ENCODE measurements around the gene SIRPA.

SIRPA gene

DNA sequence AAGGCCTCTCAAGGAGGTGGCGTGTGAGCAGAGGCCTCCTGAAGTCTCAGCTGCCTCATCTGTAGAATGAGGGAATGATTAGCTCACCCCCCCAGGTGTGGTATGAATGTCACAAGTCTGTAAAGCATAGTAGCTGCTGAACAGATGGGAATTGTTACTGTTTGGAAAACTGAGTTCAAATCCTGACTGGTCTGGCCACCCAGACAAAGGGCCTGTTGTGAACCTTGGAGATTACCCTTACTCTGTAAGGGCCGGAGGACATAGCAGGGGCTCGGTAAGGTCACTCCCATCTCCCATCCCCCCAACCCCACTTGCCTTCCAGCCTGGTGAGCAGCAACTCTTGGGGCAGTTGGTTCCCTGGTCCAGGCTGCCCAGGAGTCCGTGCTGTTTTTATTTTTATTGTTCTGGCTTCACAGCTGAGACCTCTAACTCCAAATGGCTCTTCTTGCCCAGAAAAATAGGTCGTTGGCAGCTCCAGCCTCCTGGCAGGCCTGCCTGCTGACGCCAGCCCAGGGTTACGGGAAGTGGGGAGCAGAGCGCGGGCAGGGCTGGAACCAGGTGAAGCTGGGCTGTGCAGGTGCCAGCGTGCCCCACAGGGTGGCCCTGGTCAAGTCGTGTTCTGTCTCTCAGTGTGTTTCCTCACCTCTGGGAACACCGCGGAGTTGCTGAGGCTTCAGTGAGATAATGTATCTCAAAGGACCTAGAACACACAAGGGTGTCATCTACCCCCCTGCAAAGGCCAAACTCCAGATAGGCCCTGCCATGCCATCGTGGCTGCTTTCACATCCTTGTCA is 4.5 kb upstream of the SIRPA start:
- no peak for DNase-seq

DNA sequence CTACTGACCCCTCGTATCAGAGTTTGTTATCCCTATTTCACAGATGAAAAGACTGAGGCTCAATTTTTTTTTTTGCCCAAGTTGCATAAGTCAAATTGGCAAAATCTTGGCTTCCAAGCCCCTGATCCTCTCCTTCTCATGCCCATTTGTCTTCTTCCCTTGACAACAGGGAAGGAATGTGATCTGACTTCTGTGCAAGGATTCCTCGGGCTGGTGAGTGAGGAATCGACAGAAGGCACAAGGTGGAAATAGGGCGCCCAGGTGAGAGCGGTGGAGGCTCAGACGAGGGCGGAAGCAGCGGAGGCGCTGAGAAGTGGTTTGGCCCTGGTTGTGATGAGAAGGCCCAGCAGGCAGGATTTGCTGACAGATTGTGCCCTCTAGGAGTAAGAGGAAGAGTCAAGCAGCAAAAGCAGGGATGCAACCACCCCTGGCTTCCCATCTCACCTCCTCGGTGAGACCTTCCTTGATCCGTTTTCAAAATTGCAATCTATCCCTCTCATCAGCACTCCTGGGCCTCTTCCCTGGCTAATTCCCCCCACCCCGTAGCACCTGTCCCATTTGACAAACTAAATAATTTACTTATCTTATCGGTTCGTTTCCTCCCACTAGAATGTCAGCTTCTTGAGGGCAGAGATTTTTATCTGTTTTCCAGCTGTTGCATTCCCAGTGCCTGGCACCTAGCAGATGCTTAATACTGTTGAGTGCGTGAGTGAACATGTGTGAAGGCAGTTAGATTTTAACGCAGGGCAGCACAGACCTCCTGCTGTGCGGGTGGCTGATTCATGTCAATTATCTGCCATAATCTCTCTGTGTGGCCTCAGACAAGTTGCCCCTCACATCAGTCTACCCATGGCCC is 3.7 kb upstream of the SIRPA start:
- DNase-seq: peak; percentile 19

DNA sequence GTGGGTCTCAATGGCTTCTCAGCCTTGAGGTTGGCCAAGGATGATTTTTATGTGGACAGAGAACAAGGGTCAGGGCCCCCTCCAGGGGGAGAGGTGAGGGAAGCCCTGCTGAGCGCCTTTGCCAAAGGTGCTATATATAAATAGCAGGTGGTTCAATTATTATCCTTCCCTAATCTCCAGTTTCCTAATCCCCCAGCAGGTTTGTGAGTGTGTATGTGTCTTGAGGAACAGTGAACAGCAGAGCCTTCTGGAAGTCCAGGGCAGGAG is 3.2 kb upstream of the SIRPA start:
- DNase-seq: no peak

DNA sequence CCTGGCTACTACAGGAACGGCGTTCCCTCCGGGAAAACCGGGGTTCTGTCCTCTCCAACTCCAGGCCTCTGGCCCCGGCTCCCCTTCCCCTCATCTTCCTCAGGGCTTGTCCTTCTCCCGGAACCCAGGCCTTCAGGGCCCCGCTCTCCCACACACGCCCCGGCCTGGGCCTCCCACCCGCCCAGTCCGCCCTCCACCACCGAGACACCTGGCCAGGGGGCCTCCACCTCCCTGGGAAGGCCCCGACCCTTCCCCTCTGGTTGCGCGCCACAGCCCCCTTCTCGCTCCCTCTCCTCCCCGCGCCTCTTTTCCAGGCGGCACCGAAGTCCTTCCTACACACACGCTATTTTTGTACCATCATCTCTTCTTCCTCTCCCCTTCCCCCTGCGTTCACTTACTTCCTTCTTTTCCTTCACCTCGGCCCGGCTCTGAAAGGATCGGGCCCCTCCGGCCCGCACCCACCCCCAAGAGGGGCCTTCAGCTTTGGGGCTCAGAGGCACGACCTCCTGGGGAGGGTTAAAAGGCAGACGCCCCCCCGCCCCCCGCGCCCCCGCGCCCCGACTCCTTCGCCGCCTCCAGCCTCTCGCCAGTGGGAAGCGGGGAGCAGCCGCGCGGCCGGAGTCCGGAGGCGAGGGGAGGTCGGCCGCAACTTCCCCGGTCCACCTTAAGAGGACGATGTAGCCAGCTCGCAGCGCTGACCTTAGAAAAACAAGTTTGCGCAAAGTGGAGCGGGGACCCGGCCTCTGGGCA is 1.3 kb upstream of the SIRPA start:
- DNase-seq: no peak

DNA sequence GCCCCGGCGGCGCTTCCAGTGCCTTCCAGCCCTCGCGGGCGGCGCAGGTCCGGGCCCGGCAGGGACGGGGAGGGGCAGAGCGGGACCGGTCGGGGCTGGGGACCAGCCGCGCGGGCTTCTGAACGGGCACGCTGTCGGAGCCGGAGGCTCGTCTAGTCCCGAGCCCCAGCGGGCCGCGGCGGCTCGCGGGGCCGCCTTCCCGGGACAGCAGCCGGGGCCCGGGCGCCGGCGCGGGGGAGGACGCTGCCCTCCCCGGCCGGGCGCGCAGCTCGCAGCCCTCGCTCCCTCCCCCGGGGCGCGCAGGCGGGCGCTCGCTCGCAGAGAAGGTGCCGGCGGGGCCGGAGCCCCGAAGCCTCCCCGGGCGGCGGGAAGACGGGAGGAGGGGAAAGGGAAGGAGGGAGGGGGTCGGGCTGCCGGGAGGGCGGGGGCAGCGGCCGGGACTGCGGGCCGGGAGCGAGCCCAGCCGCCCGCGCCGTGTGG is 696 bp upstream of the SIRPA start:
- no peak for DNase-seq

DNA sequence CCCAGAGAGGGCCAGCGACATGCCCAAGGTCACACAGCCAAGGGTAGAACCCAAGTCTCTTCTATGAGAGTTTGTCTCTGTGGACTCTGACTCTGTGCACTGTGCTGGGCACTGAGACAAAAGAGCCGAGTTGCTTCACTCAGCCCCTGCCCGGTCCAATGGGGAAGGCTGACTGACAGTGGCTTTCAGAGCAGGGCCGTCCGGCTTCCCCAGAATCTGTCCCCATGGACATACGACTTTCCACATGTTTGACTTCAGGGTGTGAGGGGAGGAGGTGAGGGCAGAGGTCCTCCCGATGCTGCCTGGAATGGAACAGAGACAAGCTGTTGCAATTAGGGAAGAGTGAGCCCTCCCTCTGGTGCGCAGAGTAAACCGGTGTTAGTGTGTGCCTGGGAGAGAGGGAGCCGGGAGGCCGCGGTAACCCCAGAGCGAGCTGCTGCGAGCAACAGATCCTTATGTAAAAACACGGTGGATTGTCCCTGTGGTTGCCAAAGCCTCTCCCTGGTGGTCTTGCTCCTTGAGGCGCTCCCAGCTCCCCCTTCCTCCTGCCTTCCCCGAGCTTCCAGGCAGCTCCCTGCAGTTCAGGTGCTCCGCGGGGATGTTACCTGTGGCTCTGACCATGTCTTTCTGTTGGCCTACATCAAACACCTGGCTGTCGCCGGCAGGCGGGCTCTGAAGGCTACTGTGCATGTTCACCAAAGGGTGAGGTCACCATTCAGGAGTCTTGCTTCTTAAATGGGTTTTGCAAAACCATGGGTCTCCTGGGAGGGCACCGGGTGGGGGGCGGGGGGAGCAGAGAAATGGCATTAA is 672 bp downstream of the SIRPA start:
- no peak for DNase-seq

DNA sequence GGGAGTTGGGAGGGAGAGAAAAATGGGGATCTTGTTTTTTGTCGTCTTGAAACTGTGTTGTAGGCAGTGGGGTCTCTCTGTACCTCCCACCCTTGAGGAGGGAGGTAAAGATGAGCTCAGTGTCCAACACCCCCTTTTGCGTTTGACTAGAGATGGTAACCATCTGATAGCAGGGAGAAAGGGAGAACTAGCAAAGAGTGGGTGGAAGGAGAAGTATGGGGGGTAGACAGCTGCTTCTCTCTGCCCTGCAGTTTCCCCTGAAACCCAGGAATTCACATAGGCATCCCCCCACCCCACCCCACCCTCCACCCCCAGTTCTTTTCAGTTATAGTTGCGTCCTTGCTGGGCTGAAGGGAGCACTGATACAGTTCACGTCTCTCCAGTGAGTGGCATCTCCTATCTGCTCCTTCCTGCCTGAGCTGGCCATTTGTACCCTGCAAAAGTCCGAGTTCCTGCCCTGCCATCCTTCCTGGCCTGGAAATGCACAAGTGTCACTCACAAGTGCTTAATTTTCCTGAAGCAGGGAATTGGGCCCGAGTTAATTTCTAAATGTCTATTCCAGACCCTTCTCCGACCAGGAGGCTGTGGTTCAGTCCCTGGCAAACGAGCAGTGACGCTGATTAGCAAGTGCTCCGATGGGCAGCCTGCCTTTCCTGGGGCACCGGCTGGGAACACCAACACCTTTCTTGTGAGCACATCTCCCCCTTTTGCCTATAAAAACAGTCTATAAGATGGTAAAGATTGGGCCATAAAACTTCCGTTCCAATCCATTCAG is 1.5 kb downstream of the SIRPA start:
- no peak for DNase-seq

DNA sequence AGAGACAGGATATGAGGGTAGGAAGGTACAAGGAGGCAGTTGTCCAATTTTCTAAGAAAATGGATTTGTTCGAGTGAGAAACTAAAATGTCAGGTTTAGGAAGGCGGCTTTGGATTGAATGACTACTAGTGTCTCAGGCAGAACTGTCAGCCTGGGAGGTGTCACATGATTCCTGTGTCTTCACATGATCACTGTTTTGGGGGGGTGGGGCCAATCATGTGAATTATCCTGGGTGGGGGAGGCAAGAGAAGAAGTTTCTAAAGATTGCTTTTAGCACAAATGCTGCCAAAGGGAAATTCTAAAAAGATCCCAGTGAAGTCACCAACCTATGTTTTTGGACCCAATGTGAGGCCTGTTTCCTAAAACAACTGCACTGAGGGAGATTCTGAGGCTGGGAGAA is 2.3 kb downstream of the SIRPA start:
- DNase-seq: no peak

DNA sequence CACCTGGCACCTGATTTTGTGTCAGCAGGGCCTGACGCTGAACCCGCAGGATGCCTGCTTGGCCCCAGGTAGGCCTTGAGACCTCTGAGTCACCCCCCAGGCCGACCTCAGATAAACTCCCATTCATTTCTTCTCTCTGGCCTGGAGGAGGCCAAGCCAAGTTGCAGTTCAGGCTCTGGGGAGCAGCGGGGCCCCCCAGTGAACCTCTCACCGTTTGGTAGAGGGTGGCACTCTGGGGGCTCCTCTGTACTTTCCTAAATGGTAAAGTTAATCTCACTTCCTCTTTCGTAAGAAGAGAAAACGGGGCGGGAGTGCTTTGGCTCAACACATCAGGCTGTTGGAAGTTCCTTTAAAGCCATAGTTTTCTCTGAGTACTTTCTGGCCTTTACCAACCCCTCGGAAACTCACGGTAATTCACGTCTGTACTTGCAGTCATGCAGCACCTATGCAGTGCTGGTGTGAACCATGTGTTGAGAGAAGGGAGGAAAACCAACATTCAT is 2.8 kb downstream of the SIRPA start:
- no peak for DNase-seq

DNA sequence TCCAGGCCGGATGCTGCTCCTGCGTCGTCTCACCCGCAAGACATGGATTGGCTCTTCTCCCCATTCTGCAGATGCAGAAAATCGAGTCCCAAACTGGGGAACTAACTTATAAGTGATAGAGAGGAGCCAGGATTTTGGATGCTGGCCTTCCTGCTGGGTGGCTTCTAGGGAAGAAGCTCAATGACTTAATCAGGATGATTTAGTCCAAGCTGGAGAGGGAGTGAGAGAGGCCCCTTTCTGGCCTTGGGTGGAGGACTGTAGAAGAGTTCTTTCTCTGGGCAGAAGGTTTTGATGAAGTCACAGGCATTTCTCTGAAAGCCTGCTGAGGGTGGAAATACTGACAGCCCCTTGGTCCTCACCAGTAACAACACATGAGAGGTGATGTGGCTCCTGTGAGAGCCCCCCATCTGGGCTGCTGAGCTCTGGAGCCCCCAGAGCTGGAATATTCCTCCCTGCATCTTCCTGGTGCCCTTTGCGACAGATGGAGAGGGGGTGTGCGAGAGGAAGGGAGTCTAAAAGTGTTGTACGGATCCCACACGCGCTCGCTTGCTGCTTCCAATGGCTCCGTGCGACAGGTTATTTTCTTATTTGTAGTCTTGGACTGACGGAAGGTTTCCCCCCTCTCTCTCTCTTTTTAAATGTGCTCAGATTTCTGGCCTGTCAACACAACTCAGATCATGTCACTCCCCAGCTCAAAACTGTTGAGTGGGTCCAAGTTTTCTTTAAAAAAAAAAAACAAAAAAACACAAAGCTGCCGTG is 3.5 kb downstream of the SIRPA start:
- no peak for DNase-seq

DNA sequence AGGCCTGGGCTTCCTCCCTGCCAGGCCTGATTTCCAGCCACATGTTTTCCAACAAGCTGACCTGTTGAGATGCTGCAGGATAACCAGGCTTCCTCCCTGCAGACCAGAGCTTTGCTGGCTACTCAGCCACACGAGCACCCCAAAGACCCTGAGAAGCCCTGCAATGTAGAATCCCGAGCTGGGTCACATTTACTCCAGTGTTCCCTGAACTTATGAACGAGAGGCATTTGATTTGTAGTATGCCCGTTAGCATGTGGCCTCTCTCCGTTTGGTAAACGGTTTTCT is 4.0 kb downstream of the SIRPA start:
- DNase-seq: no peak

DNA sequence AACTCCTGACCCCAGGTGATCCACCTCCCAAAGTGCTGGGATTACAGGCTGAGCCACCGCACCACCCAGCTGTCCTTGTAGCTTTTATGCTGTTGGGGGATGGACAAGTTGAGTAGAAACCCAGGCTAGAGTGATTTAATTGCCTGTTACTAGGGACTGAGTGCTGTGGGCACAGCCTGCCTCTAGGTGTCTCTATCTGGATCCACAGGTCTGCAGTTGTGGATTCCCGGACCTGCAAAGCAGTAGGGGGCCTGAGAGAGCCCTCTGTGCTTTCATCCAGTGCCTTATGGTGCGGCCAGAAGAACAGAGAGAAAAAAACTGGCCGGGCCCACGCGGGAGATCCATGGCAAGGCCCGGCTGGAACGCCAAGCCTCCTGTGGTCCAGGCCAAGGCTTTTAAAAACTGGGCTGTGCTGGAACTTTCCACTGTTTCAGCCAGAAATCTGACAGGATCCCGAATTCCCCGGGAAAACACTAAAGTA is 5.2 kb downstream of the SIRPA start:
- DNase-seq: peak; percentile 92

DNA sequence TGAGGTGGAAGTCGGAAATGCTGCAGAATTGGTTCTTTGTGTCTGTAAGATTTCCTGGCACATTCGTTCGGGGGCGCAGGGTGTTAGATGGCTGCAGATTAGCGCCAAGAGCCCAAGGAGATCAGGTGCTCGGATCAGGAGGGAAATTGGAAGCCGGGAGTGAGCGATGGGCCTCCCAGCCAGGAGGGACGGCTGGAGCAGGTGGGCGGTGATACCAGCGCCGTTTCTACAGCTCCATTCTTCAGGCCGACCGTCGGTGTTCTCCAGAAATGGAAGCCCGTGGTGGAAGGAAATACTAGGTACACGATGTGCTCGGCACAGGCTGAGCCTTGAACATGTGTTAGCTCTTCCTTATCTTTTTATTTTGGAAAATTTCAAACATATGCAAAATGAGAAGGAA is 6.5 kb downstream of the SIRPA start:
- no peak for DNase-seq

DNA sequence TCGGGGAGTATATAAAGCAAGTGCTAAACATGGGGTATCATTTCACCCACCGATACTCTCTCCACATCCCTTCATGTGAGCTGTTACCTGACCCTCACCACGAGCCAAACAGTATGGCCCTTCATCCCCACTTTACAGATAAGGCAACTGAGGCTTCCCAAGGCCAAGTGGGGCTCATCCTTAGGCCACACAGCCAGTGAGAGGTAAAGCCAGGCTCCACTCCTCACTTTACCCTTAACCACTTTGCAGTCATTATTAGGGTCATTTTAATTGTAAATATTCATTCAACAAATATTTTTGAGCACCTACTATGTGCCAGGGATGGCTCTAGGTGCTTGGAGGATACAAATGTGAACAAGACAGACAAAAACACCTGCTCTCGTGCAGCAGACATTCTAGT is 7.0 kb downstream of the SIRPA start:
- DNase-seq: no peak

DNA sequence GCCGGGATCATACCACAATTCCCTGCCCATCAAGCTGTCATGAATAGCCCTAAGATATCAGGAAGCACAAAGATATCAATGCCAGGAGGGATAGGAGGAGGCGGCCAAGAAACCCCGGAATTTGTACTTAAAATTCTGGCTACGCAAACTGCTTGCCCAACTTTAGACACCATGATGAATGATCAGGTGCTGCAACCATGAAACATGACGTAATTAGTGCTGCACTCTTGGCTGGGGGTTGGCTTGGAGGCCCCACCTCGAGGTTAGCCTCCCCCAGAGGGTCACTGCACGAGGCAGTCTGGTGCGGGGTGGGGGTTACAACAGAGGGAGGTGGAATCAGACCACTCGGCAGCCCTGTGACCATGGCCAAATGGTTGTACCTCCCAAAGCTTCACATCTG is 8.9 kb downstream of the SIRPA start:
- DNase-seq: no peak

DNA sequence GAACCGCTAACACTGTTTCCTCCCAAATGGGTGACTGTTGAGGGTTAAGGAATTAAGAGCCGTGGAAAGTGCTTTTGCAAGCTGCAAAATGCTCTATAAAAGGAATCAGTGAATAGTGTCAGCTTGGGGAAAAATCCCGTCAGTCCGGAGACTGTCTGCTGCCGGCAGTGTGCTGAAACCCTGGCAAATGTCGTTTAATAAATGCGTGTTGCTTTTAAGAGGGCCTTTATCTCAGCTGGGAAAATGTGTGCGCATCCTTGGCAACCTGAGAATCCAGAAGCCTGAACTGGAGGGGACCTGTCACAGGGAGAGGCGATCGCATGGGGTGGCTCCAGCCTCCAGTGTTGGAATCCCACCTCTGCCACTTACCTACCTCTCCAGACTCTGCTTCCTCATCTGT is 9.8 kb downstream of the SIRPA start:
- no peak for DNase-seq

DNA sequence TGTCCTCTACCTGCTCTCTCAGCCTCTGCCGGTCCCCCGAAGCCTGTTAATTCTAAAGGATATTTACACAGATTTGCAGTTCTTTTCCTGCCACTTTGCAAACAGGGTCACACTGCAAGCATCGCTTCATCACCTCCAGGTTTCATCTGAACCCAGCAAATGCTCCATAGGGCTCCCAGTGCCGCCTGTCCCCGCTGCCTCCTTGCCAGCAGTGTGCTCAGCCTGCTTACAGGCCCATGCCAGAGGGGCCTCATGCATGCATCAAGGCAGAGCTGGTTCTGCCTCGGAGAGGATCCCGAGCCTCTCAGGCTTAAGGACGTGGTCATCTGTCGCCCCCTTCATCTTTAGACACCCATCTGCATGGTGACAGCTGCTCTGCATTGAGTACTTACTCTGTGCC is 10.5 kb downstream of the SIRPA start:
- DNase-seq: no peak

DNA sequence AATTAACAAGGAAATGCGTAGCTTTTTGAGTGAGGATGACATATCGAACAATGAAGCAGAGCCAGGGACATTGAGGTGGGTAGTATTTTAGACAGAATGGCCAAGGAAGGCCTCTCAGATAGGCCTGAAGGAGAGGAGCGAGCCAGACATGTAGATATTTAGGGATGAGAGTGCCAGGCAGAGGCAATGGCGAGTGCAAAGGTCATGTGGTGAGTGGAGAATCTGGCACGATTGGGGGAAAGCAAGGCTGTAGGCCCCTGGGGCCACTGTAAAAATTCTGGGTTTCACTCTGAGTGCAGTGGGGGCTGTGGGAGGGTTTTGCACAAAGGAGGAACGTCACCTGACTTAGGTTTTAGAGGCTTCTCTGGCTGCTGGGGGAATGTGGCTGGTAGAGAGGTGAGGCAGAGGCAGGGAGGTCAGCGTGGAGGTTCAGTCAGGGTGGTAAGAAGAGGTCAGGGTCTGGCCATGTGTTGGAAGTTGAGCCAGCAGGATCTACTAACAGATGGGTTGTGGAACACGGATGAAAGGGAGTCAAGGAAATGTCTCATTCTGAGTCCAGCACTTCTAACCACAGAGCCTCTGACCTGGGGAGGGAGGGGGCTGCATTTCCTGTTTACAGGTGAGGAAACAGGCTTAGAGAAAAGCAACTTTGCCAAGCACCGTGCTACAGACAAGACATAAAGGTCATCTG is 11.3 kb downstream of the SIRPA start:
- no peak for DNase-seq

DNA sequence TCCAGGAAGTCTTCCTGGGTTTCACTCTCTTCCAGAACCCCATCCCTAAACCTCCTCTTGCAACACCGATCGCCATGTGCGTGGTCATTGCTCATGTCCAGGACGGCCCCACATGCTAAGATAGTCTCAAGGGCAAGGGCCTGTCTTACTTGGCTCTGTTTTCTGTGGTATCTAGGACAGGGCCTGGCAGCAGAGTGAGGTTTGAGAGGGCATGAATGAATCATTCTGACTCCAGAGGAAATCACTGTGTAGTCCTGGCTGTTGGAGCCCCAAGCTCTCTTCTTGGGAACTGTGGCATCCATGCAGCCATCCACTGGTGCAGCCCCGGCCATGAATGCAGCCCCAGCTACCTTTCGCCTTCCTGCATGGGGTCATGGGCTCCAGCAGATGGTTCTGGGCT is 12.4 kb downstream of the SIRPA start:
- no peak for DNase-seq

DNA sequence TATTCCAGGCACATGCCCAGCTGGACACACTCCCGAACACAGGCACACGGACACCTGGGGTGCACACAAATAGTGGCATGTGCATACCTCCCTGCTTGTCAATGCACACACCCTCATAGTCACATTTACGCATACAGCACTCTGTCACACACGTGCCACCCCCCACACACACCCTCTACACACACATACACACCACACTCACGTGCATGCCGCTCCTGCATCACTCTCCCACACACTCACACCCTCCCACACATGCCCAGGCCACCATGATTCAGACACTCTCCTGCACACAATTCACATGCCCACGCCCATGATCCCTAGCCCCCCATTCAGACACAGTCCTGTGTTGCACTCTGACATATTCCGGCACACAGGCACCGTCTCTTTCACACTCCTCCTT is 13.0 kb downstream of the SIRPA start:
- DNase-seq: no peak

DNA sequence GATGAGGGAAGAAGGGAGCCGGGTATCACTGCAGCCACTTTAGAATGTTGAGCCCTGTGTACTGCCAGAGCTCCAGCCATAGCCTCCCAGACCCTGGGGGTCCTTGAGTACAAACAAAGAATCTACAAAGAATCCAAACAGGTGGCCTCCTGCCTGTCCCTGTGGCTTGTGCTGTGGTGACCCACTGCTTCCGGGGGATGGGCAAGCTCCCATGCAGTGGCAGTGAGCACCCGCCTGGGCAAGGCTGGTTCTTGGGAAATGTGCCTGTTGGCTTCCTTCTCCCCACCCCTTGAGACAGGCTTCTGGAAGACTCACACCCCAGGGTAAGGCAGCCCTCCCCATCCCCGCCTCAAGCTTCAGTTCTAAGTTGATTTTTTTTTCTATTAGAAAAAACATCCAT is 13.9 kb downstream of the SIRPA start:
- no peak for DNase-seq

Measured in DMS 273 treated with DMSO at 0.1 percent for 48 hours (cell line).